Measurements from ENCODE around the gene SNX6.
"Not testable (repeated sequence)": the region's sequence is repeated elsewhere in the genome, so short reads cannot be mapped to it uniquely, and the experiment has no call there.

Gene SNX6

DNA sequence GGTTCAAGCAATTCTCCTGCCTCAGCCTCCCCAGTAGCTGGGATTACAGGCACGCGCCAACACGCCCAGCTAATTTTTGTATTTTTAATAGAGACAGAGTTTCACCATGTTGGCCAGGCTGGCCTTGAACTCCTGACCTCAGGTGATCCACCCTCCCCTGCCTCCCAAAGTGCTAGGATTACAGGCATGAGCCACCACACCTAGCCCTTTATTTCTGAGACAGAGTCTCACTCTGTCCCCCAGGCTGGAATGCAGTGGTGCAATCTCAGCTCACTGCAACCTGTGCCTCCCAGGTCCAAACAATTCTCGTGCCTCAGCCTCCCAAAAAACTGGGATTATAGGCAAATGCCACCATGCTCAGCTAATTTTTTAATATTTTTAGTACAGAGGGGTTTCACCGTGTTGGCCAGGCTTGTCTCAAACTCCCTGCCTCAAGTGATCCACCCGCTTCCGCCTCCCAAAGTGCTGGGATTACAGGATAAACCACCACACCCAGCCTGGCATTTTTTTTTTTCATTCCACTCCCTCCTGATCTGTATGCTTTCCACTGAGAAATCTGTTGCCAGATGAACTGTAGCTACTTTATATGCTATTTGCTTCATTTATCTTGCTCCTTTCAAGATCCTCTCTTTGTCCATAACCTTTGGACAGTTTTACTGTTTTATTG lies 109.5 kb downstream of the SNX6 start:
- DNase-seq, result not testable (repeated sequence)
